ENCODE measurements around the gene CA12. TPM values are rescaled to one million over a fixed set of nuclear protein-coding genes. Genes with fewer than 3 reads are reported as not detected.

CA12 gene
- total and polyA plus RNA-seq, 2 donors (not counting 3 experiments of a cell fraction or from before 2014, with no cell fraction given) = 1.1 to 5.9 TPM

DNA sequence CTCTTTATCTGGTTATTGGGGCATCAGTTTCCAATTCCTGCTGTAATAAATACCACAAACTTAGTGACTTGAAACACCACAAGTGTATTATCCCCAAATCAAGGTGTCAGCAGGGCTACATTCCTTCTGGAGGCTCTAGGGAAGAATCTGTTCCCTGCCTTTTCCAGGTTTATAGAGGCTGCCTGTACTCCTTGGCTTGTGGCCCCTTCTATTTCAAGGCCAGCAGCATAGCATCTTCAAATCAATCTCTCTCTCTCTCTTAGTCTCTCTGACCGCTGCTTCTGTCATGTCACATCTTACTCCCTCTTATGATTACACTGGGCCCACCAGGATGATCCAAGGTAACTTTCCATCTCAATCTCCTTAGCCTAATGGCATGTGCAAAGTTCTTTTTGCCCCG, 44.9 kb upstream of the CA12 start:
- POLR2A ChIA-PET = no interaction called here
- Histone ChIP-seq H3K9ac (replicated peaks; ENCODE audit: extremely low read depth, insufficient read depth, low read length) (no peak overlapping the region), H3K9me3 (replicated peaks; ENCODE audit: control insufficient read depth, insufficient read depth, low read length) (no peaks in the 10 kb centered on the region), H3K79me2 (ENCODE audit: control insufficient read depth, insufficient read depth, low read length) (no peaks in the 10 kb centered on the region), H2AFZ (ENCODE audit: low read depth, low read length) (no peak overlapping the region), H3K27me3 (ENCODE audit: control insufficient read depth in 2 of 2, insufficient read depth in 2 of 2, low read length in 2 of 2) (no peaks in the 10 kb centered on the region), H4K20me1 (replicated peaks; ENCODE audit: control insufficient read depth, extremely low read depth, insufficient read depth, low read length) (no peaks in the 10 kb centered on the region), H3K4me2 (ENCODE audit: insufficient read depth, low read length) (no peak overlapping the region), H3K36me3 (ENCODE audit: control insufficient read depth in 2 of 2, extremely low read depth in 1 of 2, insufficient read depth in 2 of 2, low read length in 2 of 2) (no peaks in the 10 kb centered on the region), H3K27ac (ENCODE audit: insufficient read depth, low read depth, low read length) (no peak overlapping the region), H3K4me3 (replicated peaks in 1 of 3; ENCODE audit: insufficient read depth in 1 of 3, low read depth in 1 of 3, low read length in 3 of 3) (no peak overlapping the region), H3K9me1 (replicated peaks; ENCODE audit: control insufficient read depth, extremely low read depth, insufficient read depth, low read length) (no peaks in the 10 kb centered on the region), H3K4me1 (ENCODE audit: control insufficient read depth, extremely low read depth, insufficient read depth, low read length) (no peaks in the 10 kb centered on the region)
- dilution Hi-C loops (cut with MboI; ENCODE audit: extremely low pct_ligation_motif_present, low sequenced_read_pairs) = no loop called here
- DNase-seq (ENCODE audit: low read depth, low spot score) (no peak), FAIRE-seq (no peak)
- no TSS peak for BruUV-seq (replicated peaks)
- CTCF ChIA-PET = no interaction called here
- TF ChIP-seq, protein P1, sequence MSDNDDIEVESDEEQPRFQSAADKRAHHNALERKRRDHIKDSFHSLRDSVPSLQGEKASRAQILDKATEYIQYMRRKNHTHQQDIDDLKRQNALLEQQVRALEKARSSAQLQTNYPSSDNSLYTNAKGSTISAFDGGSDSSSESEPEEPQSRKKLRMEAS (IDR thresholded peaks at IDR 0.05; ENCODE audit: insufficient read depth, insufficient read length) = no peak
- TF ChIP-seq FOS (IDR thresholded peaks at IDR 0.05; ENCODE audit: borderline replicate concordance, insufficient read depth, low read length) = no peak
- TF ChIP-seq, protein P2, sequence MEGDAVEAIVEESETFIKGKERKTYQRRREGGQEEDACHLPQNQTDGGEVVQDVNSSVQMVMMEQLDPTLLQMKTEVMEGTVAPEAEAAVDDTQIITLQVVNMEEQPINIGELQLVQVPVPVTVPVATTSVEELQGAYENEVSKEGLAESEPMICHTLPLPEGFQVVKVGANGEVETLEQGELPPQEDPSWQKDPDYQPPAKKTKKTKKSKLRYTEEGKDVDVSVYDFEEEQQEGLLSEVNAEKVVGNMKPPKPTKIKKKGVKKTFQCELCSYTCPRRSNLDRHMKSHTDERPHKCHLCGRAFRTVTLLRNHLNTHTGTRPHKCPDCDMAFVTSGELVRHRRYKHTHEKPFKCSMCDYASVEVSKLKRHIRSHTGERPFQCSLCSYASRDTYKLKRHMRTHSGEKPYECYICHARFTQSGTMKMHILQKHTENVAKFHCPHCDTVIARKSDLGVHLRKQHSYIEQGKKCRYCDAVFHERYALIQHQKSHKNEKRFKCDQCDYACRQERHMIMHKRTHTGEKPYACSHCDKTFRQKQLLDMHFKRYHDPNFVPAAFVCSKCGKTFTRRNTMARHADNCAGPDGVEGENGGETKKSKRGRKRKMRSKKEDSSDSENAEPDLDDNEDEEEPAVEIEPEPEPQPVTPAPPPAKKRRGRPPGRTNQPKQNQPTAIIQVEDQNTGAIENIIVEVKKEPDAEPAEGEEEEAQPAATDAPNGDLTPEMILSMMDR (IDR thresholded peaks at IDR 0.05; ENCODE audit: extremely low read depth in 1 of 2, insufficient read depth in 1 of 2, low read depth in 1 of 2, low read length in 2 of 2) = no peak
- no peak for TF ChIP-seq POLR2AphosphoS5 (IDR thresholded peaks at IDR 0.05; ENCODE audit: insufficient read depth, low read depth, low read length)
- TF ChIP-seq GATA2 (IDR thresholded peaks at IDR 0.05; ENCODE audit: insufficient read depth, insufficient read length, low read depth, low read length) = no peak
- no peak for TF ChIP-seq POLR2A (IDR thresholded peaks at IDR 0.05; ENCODE audit: low read depth, low read length)
- TF ChIP-seq MYC (IDR thresholded peaks at IDR 0.05; ENCODE audit: low read depth, low read length) = no peak
- TF ChIP-seq JUN (IDR thresholded peaks at IDR 0.05; ENCODE audit: borderline replicate concordance, insufficient read depth, insufficient read length, low read depth) = no peak
- TF ChIP-seq EZH2 (IDR thresholded peaks at IDR 0.05; ENCODE audit: borderline replicate concordance, low read depth, low read length, severe bottlenecking) = no peak
- intact Hi-C loops (cut with micrococcal nuclease) = no loop called here

All from endothelial cell of umbilical vein (primary cell).